Measurements from ENCODE around the gene COMT.

GRCh38 chr22:19964701-19965386 lies 23.3 kb downstream of the COMT start:
- TF ChIP-seq CTCF (IDR thresholded peaks at IDR 0.05) = no peak
- TF ChIP-seq POLR2A (IDR thresholded peaks at IDR 0.05) = no peak
- TF ChIP-seq EP300 (IDR thresholded peaks at IDR 0.05) = no peak

Measured in ovary (tissue), 3 donors.